G401.6 (cell line): ENCODE results near the gene KIF2C.
A peak's percentile ranks its signal among the peaks of the same experiment; 100 is the strongest.
"Not testable (repeated sequence)": the region's sequence is repeated elsewhere in the genome, so short reads cannot be mapped to it uniquely, and the experiment has no call there.

Source experiments
- FAIRE-seq: peaks from 2 replicates; lab custom pipeline; 2012; peaks lifted over from hg19 to GRCh38; lab: Jason Lieb, UNC

KIF2C gene

DNA sequence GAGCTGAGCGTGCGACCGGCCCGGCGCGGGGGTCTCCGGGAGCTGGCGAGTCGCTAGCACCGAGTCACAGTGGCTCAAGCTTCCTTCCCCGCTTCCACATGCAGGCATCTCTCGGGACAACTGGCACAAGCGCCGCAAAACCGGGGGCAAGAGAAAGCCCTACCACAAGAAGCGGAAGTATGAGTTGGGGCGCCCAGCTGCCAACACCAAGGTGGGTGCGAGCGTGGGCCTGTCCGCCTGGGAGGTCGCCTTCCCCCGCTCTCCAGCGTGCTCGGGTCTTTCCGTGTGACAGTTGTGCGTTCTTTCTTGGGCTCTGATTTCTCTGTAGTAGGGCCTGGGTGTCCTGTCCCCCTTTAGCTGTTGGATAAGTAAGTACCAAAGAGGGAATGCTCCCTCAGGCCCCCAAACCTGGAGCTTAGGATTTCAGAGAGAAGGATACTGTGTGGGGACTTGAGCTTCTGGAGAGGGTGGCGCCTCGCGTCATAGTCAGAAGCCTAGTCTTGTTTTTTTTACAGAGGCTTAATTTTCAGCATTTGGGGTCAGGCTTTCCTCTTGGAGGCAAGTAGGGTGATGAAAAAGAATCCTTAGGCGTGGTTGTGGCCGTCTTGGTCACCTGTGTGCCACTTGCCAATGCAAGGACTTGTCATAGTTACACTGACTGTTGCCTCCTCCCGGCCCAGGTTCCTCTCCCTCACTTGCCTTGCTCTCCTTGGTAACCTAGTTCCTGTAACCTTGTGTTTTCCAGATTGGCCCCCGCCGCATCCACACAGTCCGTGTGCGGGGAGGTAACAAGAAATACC is 36.5 kb downstream of the KIF2C start:
- FAIRE-seq = no peak

DNA sequence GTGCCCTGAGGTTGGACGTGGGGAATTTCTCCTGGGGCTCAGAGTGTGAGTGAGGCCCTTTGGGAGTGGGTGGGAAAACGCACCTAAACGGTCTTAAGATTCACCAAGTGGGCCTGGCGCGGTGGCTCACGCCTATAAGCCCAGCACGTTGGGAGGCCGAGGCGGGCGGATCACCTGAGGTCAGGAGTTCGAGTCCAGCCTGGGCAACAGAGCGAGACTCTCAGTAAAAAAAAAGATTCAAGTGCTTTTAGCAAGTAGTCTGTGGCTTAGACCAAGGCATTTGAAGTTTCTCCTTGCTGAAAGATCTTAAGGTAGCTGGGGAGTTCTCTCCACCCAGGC is 37.1 kb downstream of the KIF2C start:
- FAIRE-seq = no peak

DNA sequence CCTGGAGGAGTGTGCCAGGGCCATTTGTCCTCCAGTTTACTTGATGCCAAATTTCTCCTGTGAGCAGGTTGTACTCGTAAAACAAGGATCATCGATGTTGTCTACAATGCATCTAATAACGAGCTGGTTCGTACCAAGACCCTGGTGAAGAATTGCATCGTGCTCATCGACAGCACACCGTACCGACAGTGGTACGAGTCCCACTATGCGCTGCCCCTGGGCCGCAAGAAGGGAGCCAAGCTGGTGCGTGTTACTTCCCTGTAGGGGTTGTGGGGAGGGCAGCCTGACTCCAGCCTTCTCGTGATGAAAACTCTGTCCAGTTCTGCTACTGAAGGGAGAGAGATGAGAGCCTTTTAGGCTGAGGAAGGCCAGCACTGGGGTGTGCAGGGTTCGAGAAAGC is 37.9 kb downstream of the KIF2C start:
- FAIRE-seq = no peak

DNA sequence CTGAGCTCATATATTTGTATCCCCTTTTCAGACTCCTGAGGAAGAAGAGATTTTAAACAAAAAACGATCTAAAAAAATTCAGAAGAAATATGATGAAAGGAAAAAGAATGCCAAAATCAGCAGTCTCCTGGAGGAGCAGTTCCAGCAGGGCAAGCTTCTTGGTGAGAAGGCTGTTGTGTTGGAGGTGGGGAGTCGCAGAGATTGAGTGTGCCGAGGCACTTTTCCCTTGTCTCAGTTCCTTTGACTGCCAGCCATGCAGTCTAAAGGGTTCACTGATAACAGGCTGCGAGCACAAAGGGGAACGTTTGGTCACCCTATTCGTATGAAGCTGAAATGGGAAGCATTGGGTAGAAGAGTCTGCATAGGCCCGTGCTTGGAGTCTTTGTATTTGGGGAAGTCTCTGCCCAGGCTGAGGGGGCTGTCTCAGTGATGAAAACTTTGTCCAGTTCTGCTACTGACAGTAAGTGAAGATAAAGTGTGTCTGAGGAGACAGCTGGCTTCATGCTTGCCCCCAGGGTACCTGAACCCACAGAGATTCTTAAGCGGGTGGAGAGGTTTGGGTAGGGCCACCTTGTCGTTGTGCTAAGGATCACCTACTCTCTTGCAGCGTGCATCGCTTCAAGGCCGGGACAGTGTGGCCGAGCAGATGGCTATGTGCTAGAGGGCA is 38.5 kb downstream of the KIF2C start:
- no peak for FAIRE-seq

DNA sequence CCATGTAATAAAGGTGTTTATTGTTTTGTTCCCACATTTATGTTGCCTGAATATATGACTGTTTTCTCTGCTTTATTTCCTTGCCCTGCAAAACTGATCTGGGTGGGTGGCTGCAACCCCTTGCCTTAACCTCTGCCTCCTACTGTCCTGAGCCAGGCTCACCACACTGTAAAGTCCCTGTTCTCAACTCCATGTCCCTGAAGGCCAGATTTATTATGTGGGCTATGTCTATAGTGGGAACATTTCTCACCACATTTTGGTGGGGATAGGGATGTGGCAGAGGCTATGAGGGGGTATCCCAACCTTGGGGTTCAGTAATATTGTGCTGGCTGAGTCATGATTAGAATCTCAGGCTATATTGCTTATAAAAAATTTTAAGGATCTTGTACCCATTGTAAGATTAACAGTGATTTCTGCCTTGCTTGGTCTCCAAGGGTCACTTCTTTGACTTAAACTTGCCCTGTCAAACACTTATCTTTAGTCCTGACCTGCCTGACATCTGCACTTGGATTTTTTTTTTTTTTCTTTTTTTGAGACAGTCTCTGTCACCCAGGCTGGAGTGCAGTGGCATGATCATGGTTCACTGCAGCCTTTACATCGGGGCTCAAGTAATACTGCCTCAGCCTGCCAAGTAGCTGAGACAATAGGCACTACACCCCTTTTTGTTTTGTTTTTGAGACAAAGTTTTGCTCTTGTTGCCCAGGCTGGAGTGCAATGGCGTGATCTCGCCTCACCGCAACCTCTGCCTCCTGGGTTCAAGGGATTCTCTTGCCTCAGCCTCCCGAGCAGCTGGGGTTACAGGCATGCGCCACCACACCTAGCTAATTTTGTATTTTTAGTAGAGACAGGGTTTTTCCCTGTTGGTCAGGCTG is 39.3 kb downstream of the KIF2C start:
- FAIRE-seq = no peak

DNA sequence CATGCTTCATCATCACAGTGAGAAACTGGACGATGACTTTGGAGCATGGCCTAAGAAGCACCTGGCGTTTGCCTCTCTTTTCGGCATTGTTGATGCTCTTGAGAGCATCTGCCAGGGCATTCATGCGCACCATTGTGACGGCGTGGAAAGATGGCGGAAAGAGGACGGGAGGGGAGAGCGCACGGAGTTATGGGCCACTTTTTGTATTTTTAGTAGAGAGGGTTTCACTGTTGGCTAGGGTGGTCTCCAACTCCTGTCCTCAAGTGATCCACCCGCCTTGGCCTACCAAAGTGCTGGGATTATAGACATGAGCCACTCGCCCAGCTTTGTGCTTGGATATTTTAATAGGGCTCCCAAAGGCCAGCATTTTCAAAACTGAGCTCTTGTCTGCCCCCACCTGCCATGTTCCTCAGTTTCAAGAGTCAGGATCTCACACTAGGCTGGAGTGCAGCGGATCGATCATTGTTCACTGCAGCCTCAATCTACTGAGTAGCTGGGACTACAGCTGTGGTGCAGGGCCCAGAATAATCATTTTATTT is 41.0 kb downstream of the KIF2C start:
- FAIRE-seq = peak; percentile 46

DNA sequence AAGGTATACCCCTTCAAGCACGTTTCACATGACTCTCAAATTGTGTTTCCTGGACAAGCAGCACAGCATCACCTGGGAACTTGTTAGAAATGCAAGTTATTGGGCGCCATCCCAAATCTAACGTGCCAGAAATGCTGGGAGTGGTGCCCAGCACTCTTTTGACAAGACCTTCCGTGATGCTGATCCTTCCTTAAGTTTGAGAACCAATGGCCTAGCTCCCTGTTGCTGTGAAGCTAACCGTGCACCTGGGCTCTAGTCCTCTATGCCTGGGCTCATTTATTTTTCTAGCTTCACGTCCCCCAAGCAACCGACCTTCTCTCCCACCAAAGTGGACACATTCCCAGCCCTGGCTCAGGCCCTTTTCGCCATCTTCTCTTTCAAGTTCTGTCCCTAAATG is 44.1 kb downstream of the KIF2C start:
- FAIRE-seq = no peak

- no peak for FAIRE-seq
Measured at GRCh38 chr1:44784094-44785028, 44.7 kb downstream of the KIF2C start.

GRCh38 chr1:44785029-44785380 is 45.4 kb downstream of the KIF2C start:
- no peak for FAIRE-seq

GRCh38 chr1:44785501-44786137 is 46.0 kb downstream of the KIF2C start:
- FAIRE-seq = no peak

- no peak for FAIRE-seq
Measured at GRCh38 chr1:44786138-44786840, 46.7 kb downstream of the KIF2C start.

DNA sequence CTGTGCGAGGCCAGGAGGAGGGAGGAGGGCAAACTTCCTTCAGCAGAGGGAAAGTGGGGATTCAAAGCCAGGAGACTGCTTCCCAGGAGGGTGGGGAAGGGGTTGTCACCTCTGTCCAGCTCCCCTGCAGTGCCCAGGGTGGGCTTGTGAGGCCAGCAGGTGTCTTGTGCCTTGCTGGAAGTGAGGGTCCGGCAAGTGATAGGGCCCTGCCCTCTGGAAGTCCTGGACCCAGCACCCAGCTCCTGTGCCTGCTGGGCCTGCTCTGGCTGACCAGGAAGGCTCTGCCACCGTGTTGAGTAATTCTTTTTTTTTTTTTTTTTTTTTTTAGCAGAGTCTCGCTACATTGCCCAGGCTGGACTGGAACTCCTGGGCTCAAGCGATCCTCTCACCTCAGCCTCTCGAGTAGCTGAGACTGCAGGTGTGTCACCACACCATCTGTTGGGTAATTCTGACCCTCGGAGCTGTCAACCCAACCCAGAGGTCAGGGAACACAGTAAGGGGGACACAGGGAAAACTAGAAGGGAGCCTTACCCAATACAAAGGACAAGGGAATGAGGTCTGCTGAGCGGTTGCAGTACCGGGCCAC is 47.3 kb downstream of the KIF2C start:
- FAIRE-seq = no peak

GRCh38 chr1:44787506-44787905 is 47.9 kb downstream of the KIF2C start:
- FAIRE-seq = no peak

- no peak for FAIRE-seq
Measured at GRCh38 chr1:44788120-44788860, 48.7 kb downstream of the KIF2C start, which contains the start of gene BEST4. BEST4 (minus strand) TSS chr1:44788170; CDS start chr1:44787705, 465 bp downstream.

DNA sequence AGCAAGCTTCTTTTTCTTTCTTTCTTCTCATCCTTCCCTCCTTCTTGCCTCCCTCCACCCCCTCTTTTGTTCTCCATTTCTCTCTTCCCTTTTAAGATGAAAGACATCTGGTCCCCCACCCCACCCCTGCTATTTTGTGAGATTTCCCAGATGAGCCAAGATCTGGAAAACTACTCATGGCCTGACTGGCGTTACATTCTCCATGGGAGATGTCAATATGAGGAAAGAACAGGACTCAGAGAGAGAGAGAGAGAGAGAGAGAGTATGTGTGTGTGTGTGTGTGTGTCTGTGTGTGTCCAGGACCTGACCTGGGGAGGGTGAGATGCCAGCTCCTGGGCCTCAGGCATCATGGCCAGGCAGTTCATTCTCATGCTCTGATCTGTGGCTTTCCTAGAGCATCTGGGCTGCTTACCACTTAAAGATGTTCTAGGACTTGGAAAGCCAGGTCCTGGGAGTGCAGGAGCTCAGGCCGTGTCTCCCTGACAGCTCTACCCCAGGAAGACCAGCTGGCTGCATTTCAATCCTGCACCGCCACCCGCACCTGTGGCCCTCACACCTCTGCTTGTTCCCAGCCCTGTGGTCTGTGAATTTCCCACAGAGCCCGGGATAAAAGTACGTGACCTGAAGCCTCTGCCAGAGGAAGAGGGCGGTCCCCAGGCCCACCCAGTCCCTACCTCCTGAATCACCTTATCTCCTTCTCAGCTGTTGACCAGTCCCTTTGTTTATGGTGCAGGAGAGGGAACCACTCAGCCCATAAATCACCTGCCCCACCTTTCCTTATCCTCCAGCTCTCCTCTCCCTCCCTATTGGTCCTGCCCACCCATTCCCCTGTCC is 51.5 kb downstream of the KIF2C start:
- FAIRE-seq = no peak

GRCh38 chr1:44792736-44793502 is 53.3 kb downstream of the KIF2C start:
- FAIRE-seq = no peak

DNA sequence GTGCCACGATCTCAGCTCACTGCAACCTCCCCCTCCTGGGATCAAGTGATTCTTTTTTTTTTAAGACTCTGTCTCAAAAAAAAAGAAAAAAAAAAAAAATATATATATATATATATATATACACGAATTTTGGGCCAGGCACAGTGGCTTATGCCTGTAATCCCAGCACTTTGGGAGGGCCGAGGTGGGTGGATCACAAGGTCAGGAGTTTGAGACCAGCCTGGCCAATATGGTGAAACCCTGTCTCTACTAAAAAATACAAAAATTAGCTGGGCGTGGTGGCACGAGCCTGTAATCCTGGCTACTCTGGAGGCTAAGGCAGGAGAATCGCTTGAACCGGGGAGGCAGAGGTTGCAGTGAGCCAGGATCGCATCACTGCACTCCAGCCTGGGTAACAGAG is 58.2 kb downstream of the KIF2C start:
- not testable (repeated sequence) for FAIRE-seq
